Psoas muscle (tissue), 8 donors: ENCODE data around the gene PTPRD. TPM values are rescaled to one million over a fixed set of nuclear protein-coding genes. Genes with fewer than 3 reads are reported as not detected.

Source experiments
- ATAC-seq, 4 donors: fragments of 200-7000 bp; cut with Tn5 transposase; one replicate each; pipeline ENCODE4 v1.9.1; 2020; ENCODE audit warnings: moderate library complexity in 3 of 4, mild to moderate bottlenecking in 2 of 4
- DNase-seq, 2 donors: peaks; one replicate each; pipeline ENCODE4 v3.0.0-alpha.2; 2020
- H3K27ac ChIP-seq: fragments of 200-600 bp; one replicate; pipeline ENCODE4 v1.8.0; 2022
- H3K27me3 ChIP-seq, 3 donors: fragments of 200-600 bp in 1 of 3; one replicate each; pipeline versions ENCODE4 v1.6.1 to v1.8.0; 2013 to 2022; ENCODE audit warnings: low read length in 2 of 3, mild to moderate bottlenecking in 2 of 3, moderate library complexity in 1 of 3; ENCODE audit not compliant: insufficient read depth in 3 of 3
- H3K36me3 ChIP-seq, 2 donors: fragments of 200-600 bp in 1 of 2; one replicate each; pipeline versions ENCODE4 v1.6.1 to v1.8.0; 2013 to 2022; ENCODE audit warnings: low read depth in 1 of 2, mild to moderate bottlenecking in 1 of 2, moderate library complexity in 1 of 2; ENCODE audit not compliant: insufficient read depth in 1 of 2
- H3K4me1 ChIP-seq: fragments of 200-600 bp; one replicate; pipeline ENCODE4 v1.8.0; 2022
- H3K4me3 ChIP-seq: fragments of 200-600 bp; one replicate; pipeline ENCODE4 v1.8.0; 2022; ENCODE audit warnings: mild to moderate bottlenecking
- H3K9me3 ChIP-seq: fragments of 200-600 bp; one replicate; pipeline ENCODE4 v1.8.0; 2022
- CTCF ChIP-seq: fragments of 200-600 bp; IDR thresholded peaks from one replicate; pipeline ENCODE4 v1.8.0; 2022; ENCODE audit warnings: antibody characterized with exemption
- WGBS, 3 donors: extraction: QIAGEN DNeasy Blood & Tissue Kit; methylation state at CpG; one replicate each; pipeline versions ENCODE4 v1.1.6 to v1.1.7; 2013; 5-methylcytosine and 5-hydroxymethylcytosine counted together
- intact Hi-C, 2 donors: fragments of 100-400 bp; cut with DNase I; formaldehyde crosslinking; loops; one replicate each; pipeline versions ENCODE4 v1.11.0 to v1.14.2; 2022
- polyA plus RNA-seq, 3 donors: library from polyadenylated mRNA; stranded (reverse); fragments of 200-250 nt; gene quantifications; one replicate each; pipeline ENCODE4 v1.2.3, GENCODE V29; 2013
- total RNA-seq, 4 donors: library from RNA; stranded (reverse); fragmentation: NEBNext Ultra II Directional in 2 of 4; extraction: Animal tissue kit (Norgen Biotek cat#: 25700) in 2 of 4; gene quantifications; one replicate each; pipeline versions ENCODE4 v1.2.1 to v1.2.4, GENCODE V29; 2021 to 2023
- donor health status: healthy with polysubstance abuse.
- donor health status: DM: no; HTN: no; CAD: no; lungs with moderate emphysema.
- donor health status: Bipolar disorder and iron deficiency.
- donor health status: healthy.
- donor health status: DM: yes; HTN: yes; CAD: no.
- donor health status: DM: no; HTN: no; CAD: no.
- donor health status: DM: no; HTN: no; CAD: no.
- donor health status: DM: yes; HTN: yes; CAD: no.

PTPRD gene
- total and polyA plus RNA-seq, 7 donors = 0.44 to 3.1 (median 0.91) TPM

GRCh38 chr9:8613346-8613825, 1999.4 kb downstream of the PTPRD start:
- WGBS, 3 donors = 7 to 50% (median 31%) methylated on average over 1 of the region's 1 CpG
- intact Hi-C loops = loop anchor here in 1 of 2 donors (10.0 kb wide), 1 partner anchor 389 kb away; no protein-coding TSS in a partner anchor
- H3K9me3 ChIP-seq = no peaks in the 10 kb centered on the region
- TF ChIP-seq CTCF = no peak
- no peak for DNase-seq
- H3K27me3 ChIP-seq = no peaks in the 10 kb centered on the region
- no peak overlapping the region for H3K27ac ChIP-seq
- no peak overlapping the region for H3K4me3 ChIP-seq
- no peaks in the 10 kb centered on the region for H3K4me1 ChIP-seq
- no peak for ATAC-seq
- no peaks in the 10 kb centered on the region for H3K36me3 ChIP-seq

- H3K4me1 ChIP-seq = no peaks in the 10 kb centered on the region
- TF ChIP-seq CTCF = no peak
- no peaks in the 10 kb centered on the region for H3K9me3 ChIP-seq
- H3K4me3 ChIP-seq = no peak overlapping the region
- ATAC-seq = no peak
- no peaks in the 10 kb centered on the region for H3K36me3 ChIP-seq
- H3K27ac ChIP-seq = no peak overlapping the region
- intact Hi-C loops = loop anchor here in 1 of 2 donors (10.0 kb wide), 1 partner anchor 386 kb away; no protein-coding TSS in a partner anchor
- WGBS, 3 donors = 85 to 92% (median 88%) methylated on average over 3 of the region's 3 CpGs
- H3K27me3 ChIP-seq = no peaks in the 10 kb centered on the region
- DNase-seq = no peak
Observed at GRCh38 chr9:8611153-8611552, 2001.6 kb downstream of the PTPRD start.

GRCh38 chr9:8610256-8610655, 2002.5 kb downstream of the PTPRD start:
- H3K27me3 ChIP-seq = no peaks in the 10 kb centered on the region
- H3K4me1 ChIP-seq = no peaks in the 10 kb centered on the region
- intact Hi-C loops = loop anchor here in 1 of 2 donors (10.0 kb wide), 1 partner anchor 385 kb away; no protein-coding TSS in a partner anchor

GRCh38 chr9:8605096-8605495, 2007.7 kb downstream of the PTPRD start:
- WGBS, 3 donors = 87 to 94% (median 90%) methylated on average over 2 of the region's 2 CpGs
- Histone ChIP-seq H3K27ac (no peak overlapping the region), H3K4me3 (no peak overlapping the region), H3K36me3 (no peaks in the 10 kb centered on the region), H3K4me1 (no peaks in the 10 kb centered on the region), H3K27me3 (no peaks in the 10 kb centered on the region), H3K9me3 (no peaks in the 10 kb centered on the region)
- ATAC-seq = no peak
- intact Hi-C loops = no loop called here
- no peak for TF ChIP-seq CTCF
- no peak for DNase-seq

More at GRCh38 chr9:8610256-8610655, 2002.5 kb downstream of the PTPRD start:
- no peak overlapping the region for H3K4me3 ChIP-seq
- H3K9me3 ChIP-seq = no peaks in the 10 kb centered on the region
- DNase-seq (no peak), ATAC-seq (no peak)
- no peaks in the 10 kb centered on the region for H3K36me3 ChIP-seq
- no peak for TF ChIP-seq CTCF
- 62 to 73% (median 66%) methylated on average over 3 of the region's 3 CpGs for WGBS, 3 donors
- H3K27ac ChIP-seq = no peak overlapping the region

- no peak overlapping the region for H3K4me3 ChIP-seq
- H3K36me3 ChIP-seq = no peaks in the 10 kb centered on the region
- no peaks in the 10 kb centered on the region for H3K4me1 ChIP-seq
- TF ChIP-seq CTCF = no peak
- H3K27ac ChIP-seq = no peak overlapping the region
- DNase-seq (no peak), ATAC-seq (no peak)
- WGBS, 3 donors = 79 to 91% (median 80%) methylated on average over 1 of the region's 1 CpG
- no peaks in the 10 kb centered on the region for H3K9me3 ChIP-seq
- no peaks in the 10 kb centered on the region for H3K27me3 ChIP-seq
- intact Hi-C loops = no loop called here
Observed at GRCh38 chr9:8604201-8604600, 2008.6 kb downstream of the PTPRD start.
